Osteocyte (in vitro differentiated cells): ENCODE data around the gene FCSK. TPM values are rescaled to one million over a fixed set of nuclear protein-coding genes. Genes with fewer than 3 reads are reported as not detected.

Experiments
- DNase-seq: peaks from one replicate; pipeline ENCODE4 v3.0.0; 2021; ENCODE audit warnings: mixed read lengths; ENCODE audit not compliant: unreplicated experiment; ENCODE audit errors: extremely low spot score
- H3K27ac Mint-ChIP-seq: one replicate; pipeline ENCODE4 v1.8.0; 2021; ENCODE audit warnings: mild to moderate bottlenecking, mixed read lengths; ENCODE audit not compliant: unreplicated experiment
- H3K27me3 Mint-ChIP-seq: one replicate; pipeline ENCODE4 v1.8.0; 2021; ENCODE audit warnings: mixed read lengths; ENCODE audit not compliant: unreplicated experiment
- H3K36me3 Mint-ChIP-seq: one replicate; pipeline ENCODE4 v1.8.0; 2021; ENCODE audit warnings: mixed read lengths; ENCODE audit not compliant: unreplicated experiment
- H3K4me1 Mint-ChIP-seq: one replicate; pipeline ENCODE4 v1.8.0; 2021; ENCODE audit warnings: mixed read lengths; ENCODE audit not compliant: unreplicated experiment
- H3K4me3 Mint-ChIP-seq: one replicate; pipeline ENCODE4 v1.8.0; 2021; ENCODE audit warnings: mild to moderate bottlenecking, moderate library complexity, mixed read lengths; ENCODE audit not compliant: unreplicated experiment
- H3K9me3 Mint-ChIP-seq: one replicate; pipeline ENCODE4 v1.8.0; 2021; ENCODE audit warnings: mixed read lengths; ENCODE audit not compliant: unreplicated experiment
- CTCF ChIP-seq: fragments of 200-600 bp; sonication (generic); IDR thresholded peaks from 2 replicates; pipeline ENCODE4 v1.5.0; 2021; ENCODE audit warnings: antibody characterized with exemption, mild to moderate bottlenecking, moderate library complexity
- total RNA-seq: library from RNA; stranded (reverse); gene quantifications from 2 replicates; pipeline ENCODE4 v1.2.1, GENCODE V29; 2021

The FCSK gene
- total RNA-seq, 1 donor from 2014 or later: 16.8 TPM

- Mint-ChIP-seq H3K4me1 (peaks cover 33% of the 10 kb centered on the region), H3K27ac (peak overlapping the region; percentile 71), H3K27me3 (no peaks in the 10 kb centered on the region)
These were observed 29.0 kb downstream of the FCSK start for GRCh38 chr16:70483426-70483825.

GRCh38 chr16:70484867-70485266 lies 30.5 kb downstream of the FCSK start:
- no peaks in the 10 kb centered on the region for H3K27me3 Mint-ChIP-seq
- no peak overlapping the region for H3K4me3 Mint-ChIP-seq
- no peak for DNase-seq
- no peaks in the 10 kb centered on the region for H3K9me3 Mint-ChIP-seq
- H3K36me3 Mint-ChIP-seq: peaks cover 13% of the 10 kb centered on the region
- peaks cover 24% of the 10 kb centered on the region for H3K4me1 Mint-ChIP-seq
- H3K27ac Mint-ChIP-seq: no peak overlapping the region
- no peak for TF ChIP-seq CTCF

More at GRCh38 chr16:70483426-70483825, 29.0 kb downstream of the FCSK start:
- H3K36me3 Mint-ChIP-seq: peaks cover 13% of the 10 kb centered on the region
- H3K9me3 Mint-ChIP-seq: no peaks in the 10 kb centered on the region
- H3K4me3 Mint-ChIP-seq: no peak overlapping the region
- no peak for DNase-seq
- no peak for TF ChIP-seq CTCF

DNA sequence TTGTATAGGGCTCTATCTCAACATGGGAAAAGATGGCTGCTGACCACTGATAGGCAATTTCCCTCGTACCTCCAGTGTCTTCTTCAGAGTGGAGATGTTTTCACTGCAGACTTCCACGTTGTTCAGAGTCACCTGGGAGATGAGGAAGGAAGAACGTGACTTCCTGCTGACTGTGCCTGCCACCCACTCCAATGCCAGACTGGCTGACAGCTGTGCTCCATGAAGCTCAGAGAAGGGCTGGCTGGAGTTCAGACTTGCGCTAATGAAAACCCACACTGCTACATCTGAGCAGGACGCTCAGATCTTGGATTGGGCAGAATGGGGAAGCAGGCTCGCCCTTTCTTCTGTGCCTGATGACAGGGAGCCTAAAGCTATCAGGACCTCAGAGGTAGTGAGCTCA lies 35.9 kb downstream of the FCSK start:
- Mint-ChIP-seq H3K9me3 (no peaks in the 10 kb centered on the region), H3K4me3 (no peak overlapping the region), H3K27me3 (no peaks in the 10 kb centered on the region), H3K27ac (no peak overlapping the region), H3K4me1 (no peaks in the 10 kb centered on the region), H3K36me3 (peaks cover 17% of the 10 kb centered on the region)
- no peak for TF ChIP-seq CTCF
- DNase-seq: no peak

DNA sequence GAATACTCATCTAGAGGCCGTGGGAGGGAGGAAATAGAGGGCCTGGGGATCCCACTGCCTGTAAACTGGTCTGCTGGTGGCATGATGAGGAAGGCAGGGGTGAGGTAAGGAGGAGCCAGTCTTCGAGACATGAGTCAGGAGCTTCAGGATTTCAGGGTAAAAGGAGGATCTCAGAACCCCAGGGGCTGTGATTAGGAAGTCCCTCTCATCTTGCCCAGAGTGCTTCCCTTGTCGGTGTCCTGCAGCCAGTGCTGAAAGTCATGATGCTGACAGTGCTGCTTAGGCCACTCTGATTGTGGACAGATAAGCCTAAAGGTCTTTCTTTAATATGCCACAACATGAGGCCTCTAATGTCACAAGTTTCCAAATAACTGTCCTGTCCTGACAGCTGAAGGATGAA lies 39.4 kb downstream of the FCSK start:
- DNase-seq: no peak
- Mint-ChIP-seq H3K9me3 (no peaks in the 10 kb centered on the region), H3K27me3 (no peaks in the 10 kb centered on the region), H3K36me3 (peaks cover 19% of the 10 kb centered on the region), H3K27ac (no peak overlapping the region), H3K4me1 (no peaks in the 10 kb centered on the region), H3K4me3 (no peak overlapping the region)
- no peak for TF ChIP-seq CTCF

DNA sequence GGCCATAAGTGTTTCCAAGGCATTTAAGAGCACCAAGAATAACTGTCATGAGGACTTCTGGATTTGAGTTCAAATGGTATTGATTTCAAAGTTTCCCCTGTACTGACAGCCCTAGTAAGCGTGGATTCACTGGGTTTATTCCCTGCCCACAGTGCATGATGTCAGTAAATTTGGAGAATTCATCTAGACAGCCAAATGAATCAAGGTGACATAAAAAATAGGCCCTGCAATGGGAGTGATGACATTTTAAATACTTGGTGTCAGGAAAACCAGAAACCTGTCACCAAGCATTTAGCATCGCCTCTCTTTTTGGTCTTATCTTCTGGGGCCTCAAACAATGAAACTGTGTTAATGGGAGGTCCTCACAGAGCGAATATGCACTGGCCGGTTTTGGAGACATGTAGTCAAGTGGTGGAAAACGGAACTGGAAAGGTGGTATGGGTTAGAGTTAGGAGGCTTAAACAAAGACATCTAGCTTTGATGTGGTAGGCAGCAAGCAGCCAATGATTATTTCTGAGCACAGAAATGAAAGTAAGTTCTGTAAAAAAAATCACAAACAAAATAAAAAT lies 39.9 kb downstream of the FCSK start:
- H3K9me3 Mint-ChIP-seq: no peaks in the 10 kb centered on the region
- TF ChIP-seq CTCF: no peak
- H3K36me3 Mint-ChIP-seq: peaks cover 20% of the 10 kb centered on the region
- no peaks in the 10 kb centered on the region for H3K27me3 Mint-ChIP-seq
- no peaks in the 10 kb centered on the region for H3K4me1 Mint-ChIP-seq
- no peak overlapping the region for H3K27ac Mint-ChIP-seq
- H3K4me3 Mint-ChIP-seq: no peak overlapping the region
- no peak for DNase-seq
